CD4-positive, alpha-beta T cell treated with Interferon gamma for 1 hour (primary cell): ENCODE data around the gene LRRC49.
"Not testable (repeated sequence)": the region's sequence is repeated elsewhere in the genome, so short reads cannot be mapped to it uniquely, and the experiment has no call there.

Source experiments
- DNase-seq: peaks from one replicate; pipeline ENCODE4 v3.0.0-alpha.2; 2020

The LRRC49 gene

DNA sequence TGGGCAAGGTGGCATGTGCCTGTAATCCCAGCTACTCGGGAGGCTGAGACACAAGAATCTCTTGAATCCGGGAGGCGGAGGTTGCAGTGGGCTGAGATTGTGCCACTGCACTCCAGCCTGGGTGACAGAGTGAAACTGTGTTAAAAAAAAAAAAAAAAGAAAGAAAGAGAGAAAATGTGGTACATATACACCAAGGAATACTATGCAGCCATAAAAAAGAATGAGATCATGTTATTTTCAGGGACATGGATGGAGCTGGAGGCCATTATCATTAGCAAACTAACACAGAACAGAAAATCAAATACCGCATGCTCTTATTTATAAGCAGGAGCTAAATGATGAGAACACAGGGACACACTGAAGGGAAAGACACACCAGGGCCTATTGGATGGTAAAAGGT, 111.9 kb downstream of the LRRC49 start:
- DNase-seq, result not testable (repeated sequence)

DNA sequence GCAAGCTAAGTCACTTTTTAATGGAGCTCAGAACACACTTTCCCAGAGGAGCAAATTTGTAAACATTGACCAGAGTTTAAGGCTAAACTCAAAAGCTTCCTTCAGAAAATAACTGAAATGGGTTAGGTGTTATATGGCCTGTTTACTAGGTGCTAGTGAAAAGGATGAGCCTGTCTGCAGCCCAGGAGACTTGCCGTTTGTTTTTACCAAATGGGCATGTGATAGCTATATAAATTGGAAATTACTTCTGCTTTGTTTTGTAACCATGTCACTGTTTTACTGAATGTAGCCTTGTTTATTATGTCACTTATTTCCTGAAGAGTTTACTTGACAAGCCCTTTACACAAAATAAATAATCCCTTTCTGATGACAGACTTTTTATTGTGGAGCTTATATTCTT, 113.3 kb downstream of the LRRC49 start:
- no peak for DNase-seq

GRCh38 chr15:71008250-71008870, 115.7 kb downstream of the LRRC49 start:
- DNase-seq, result no peak

DNA sequence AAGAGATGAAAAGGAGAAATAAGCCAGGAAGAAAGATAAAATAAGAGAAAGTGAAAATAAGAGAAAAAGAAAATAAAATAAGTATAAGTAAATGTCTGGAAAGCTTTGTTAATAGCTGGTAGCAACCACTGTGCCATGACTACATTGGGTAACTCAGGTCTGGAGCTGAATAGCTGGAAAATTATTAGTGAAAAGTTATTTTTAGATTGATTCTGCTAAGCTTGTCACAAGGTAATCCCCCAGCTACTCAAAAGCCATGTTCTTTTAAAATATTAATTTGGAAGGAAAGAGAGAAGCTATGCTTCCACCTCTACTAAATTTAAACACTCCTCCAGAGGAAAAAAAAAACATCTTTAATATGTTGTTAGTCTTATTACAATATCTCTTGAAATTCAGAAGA, 117.8 kb downstream of the LRRC49 start:
- no peak for DNase-seq

DNA sequence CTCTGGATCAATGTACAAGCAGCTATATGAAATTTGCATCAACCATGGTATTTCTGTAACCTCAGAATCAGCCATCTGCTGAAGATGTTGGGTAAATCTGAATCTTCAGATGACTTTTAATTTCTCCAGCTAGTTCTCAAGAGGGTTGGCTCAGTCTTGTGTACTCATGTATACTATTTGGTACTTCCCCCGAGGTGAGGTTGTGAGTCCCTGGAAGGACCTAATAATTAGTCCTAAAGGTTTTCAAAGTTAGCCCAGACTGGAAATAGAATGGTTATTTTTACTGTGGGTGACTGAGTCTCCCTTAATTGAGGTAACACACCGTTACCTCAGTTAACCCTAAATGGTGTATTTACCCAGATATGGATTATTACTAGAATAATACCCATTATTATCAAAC, 118.4 kb downstream of the LRRC49 start:
- DNase-seq, result no peak

GRCh38 chr15:71011503-71012155, 119.0 kb downstream of the LRRC49 start:
- no peak for DNase-seq

- DNase-seq, result no peak
Measured at GRCh38 chr15:71013446-71013845, 120.8 kb downstream of the LRRC49 start.

GRCh38 chr15:71015342-71015741, 122.7 kb downstream of the LRRC49 start:
- no peak for DNase-seq

- not testable (repeated sequence) for DNase-seq
Measured at GRCh38 chr15:71031232-71031631, 138.6 kb downstream of the LRRC49 start.

DNA sequence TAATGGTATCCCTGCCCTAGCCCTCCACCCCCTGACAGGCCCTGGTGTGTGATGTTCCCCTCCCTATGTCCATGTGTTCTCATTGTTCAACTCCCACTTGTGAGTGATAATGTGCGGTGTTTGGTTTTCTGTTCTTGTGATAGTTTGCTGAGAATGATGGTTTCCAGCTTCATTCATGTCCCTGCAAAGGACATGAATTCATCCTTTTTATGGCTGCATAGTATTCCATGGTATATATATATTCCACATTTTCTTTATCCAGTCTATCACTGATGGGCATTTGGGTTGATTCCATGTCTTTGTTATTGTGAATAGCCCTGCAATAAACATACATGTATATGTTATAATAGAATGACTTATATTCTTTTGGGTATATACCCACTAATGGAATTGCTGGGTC, 142.9 kb downstream of the LRRC49 start:
- DNase-seq, result not testable (repeated sequence)

DNA sequence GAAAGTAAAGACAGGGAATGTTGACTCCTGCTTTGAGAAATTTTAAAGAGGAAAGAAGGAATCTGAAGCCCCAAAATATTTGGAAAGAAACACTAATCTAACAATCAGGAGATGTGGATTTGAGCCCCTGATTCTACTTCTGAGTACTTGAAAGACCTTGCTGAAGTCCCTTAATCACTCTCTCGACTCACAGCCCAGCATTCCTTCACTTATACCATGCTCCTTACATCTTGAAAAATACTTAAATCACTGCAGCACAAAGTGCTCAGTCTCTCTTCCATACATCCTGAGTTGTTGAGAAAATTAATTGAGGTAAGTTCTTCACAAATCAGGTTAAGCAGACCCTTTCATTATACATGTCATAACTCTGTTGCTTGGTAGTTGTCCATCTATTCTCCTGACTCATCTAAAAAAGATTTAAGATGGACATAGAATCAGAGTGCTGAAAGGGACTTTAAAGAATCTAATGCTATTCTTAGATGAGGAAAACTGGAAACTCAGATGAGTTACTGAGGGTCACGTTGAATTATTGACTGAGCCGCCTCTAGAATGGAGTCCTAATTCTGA, 149.8 kb downstream of the LRRC49 start:
- DNase-seq, result no peak

DNA sequence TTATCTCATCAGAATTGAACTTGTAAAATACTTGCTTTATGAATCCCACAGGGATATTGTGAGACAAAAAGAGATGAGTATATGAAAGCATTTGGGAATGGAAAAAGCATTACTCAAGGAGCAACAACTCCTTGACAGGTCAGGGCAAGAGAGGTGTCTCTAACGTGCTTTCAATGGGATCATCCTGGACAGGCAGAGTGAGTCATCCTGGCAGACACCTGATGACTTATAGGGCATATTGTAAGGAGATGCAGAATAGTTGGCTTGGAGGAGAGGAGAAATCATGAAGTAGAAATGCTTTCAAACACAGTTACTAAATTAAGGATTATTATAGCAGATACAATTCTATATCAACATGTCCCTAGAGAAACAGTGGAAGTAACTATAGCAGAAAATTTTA, 150.7 kb downstream of the LRRC49 start:
- no peak for DNase-seq

GRCh38 chr15:71044006-71044405, 151.4 kb downstream of the LRRC49 start:
- DNase-seq, result no peak

- DNase-seq, result not testable (repeated sequence)
Measured at GRCh38 chr15:71046146-71046545, 153.5 kb downstream of the LRRC49 start.

DNA sequence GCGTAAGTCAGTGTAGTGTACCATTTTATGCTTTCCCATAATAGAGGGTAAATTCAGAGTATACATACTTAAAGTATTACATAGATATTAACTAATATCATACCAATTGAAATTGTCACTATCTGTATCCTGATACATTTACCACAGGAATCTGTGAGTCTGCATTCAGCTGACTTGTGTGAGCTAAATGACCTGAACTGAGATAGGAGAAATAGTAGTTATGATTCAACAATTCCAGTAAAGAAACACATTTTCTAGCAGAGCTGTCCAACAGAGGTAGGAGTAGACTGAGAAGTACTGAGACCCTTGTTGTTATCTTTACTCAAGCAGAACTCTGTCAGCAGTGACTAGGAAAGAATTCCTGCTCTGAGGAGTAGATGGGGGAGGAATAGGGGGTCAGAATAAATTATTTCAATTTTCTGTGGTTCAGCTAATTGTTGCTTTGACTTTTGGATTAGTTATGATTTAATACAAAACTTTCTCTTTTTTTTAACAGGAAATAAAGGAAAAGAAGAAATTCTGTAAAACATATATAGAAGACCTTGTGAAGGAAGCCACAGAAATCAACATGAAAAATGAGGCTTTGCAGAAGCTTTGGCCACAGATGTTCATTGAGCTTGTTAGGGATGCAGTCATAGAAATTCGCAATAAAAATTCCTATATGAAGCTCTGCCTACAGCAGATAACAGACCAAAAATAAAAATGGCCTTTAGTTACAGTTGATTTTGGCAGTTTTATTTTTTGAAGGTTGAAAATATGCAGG, 156.5 kb downstream of the LRRC49 start:
- DNase-seq, result no peak

DNA sequence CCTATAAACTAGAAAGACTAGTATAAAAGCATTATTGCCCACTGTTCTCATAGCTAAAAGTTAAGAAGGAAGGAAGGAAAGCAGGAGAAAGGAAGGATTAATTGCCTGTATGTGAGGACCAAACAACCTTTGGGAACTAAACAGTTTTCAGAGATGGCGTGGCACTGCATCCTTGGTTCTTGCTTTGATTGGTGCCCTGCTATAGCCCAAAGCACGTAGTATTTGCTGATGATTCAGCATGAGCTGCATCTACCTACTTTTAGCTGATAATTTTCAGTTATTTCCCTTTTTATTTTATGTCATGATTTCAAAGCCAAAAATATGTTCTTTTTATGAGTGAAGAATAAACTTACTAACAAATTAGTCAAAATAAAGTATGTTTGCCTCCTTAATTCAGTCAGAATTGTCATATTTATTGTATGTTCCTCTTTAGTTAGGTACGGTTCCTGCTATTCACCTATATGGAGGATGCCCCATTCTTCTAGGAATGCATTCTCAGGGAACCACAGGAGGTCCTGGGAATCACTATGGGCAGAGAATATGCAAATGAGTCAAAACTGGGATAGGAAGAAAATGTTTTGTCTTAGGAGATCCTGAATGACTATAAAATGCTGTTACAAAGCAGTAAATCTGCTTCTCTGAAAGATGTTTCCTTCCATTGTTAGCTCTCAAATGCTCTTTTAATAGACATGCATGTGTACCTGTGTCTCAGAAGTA, 157.2 kb downstream of the LRRC49 start:
- no peak for DNase-seq

DNA sequence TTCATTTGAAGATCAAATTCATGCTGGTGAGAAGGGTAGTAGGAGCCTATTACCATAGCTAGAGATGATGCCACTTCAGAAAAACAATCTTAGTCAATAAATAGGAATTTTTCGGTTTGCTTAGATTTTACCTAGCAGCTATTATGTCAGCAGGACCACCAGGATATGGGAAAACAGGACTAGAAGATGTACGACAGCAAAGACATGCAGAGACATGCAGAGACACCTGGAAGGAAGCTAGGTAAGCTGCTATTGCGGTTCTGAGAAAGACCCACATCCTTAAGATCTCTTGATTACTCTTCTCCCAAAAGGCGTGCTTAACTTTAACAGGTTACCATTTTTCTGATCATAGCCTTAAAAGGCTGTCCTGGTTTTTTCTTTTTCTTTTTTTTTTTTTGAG, 157.8 kb downstream of the LRRC49 start:
- no peak for DNase-seq

- DNase-seq, result no peak
Measured at GRCh38 chr15:71051539-71051938, 158.9 kb downstream of the LRRC49 start.

- no peak for DNase-seq
Measured at GRCh38 chr15:71052356-71052755, 159.7 kb downstream of the LRRC49 start.

DNA sequence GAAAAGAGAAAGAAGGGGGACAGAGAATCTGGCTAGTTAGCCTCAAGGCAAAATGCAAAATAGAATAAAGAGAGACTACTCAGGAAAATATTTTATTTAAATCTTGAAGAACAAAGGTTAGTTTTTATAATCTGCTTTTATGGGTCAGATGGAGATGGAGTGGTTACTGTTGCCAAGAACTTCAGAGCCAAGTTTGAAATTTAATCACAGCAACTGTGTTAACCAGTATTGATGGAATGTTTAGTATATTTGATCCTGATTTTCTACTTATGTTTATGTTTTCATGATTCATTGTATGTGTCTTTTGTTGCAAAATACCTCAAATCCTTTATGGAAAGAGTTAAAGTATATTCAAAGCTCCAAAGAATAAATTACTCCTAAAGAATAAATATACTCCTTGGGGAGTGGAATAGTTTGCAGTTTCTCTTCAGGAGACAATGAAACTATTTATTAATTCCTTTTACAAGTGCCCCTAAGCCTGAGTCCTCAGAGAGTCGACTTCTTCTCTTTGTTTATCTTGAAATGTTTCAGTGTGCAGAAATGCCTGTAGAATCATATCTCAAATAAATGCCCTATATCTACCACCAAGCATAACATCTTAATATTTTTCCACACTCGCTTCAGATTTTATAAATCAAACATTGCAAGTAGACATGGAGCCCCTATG, 161.8 kb downstream of the LRRC49 start:
- DNase-seq, result no peak

GRCh38 chr15:71055461-71055860, 162.8 kb downstream of the LRRC49 start:
- no peak for DNase-seq

- no peak for DNase-seq
Measured at GRCh38 chr15:71056111-71056510, 163.5 kb downstream of the LRRC49 start.

DNA sequence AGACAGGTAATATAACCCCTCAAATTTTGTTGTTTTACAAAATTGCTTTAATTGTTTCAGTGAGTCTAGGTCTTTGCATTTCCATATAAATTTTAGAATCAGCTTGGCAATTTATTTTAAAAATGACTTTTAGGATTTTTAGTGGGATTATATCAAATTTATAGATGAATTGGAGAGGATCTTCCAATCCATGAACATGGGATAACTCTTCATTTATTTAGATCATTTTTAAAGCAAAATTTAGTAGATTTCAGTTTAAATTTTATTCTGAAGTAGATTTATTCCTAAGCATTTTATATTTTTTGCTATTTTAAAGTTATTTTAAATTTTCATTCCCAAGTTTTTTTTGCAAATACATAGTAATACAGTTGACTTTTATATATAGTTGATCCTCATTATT, 164.5 kb downstream of the LRRC49 start:
- no peak for DNase-seq
